ENCODE results near the gene SMARCA4. TPM values are rescaled to one million over a fixed set of nuclear protein-coding genes. Genes with fewer than 3 reads are reported as not detected.
A peak's percentile ranks its signal among the peaks of the same experiment; 100 is the strongest.
"Not testable (repeated sequence)": the region's sequence is repeated elsewhere in the genome, so short reads cannot be mapped to it uniquely, and the experiment has no call there.

The SMARCA4 gene
- total RNA-seq, 6 donors from 2014 or later, result 82.8 to 245 (median 108) TPM

- 82 to 98% methylated on average over 3 of the region's 3 CpGs for WGBS, 2 donors
- Histone ChIP-seq H3K4me1 (peaks cover 31 to 57% (median 37%) of the 10 kb centered on the region in 4 donors), H3K27ac (peak overlapping the region in 1 of 4 donors; percentile 97)
Observed at GRCh38 chr19:11098861-11099260, 138.0 kb downstream of the SMARCA4 start.

GRCh38 chr19:11100049-11100448 lies 139.2 kb downstream of the SMARCA4 start:
- TF ChIP-seq POLR2A (IDR thresholded peaks at IDR 0.05) (no peak), EP300 (IDR thresholded peaks at IDR 0.05) (no peak), CTCF (IDR thresholded peaks at IDR 0.05) (no peak), POLR2AphosphoS5 (IDR thresholded peaks at IDR 0.05) (no peak)
- Histone ChIP-seq H3K36me3 (peaks cover 6 to 82% (median 53%) of the 10 kb centered on the region in 4 donors), H3K4me1 (peaks cover 20 to 45% (median 25%) of the 10 kb centered on the region in 4 donors), H3K27me3 (no peaks in the 10 kb centered on the region), H3K9me3 (no peaks in the 10 kb centered on the region), H3K27ac (peak overlapping the region in 2 of 4 donors; percentile 1 to 34), H3K4me3 (no peak overlapping the region)
- ATAC-seq (ENCODE audit: low FRiP score in 2 of 2), result no peak
- no peak for DNase-seq
- WGBS, 2 donors, result 68 to 72% methylated on average over 12 of the region's 12 CpGs

More at GRCh38 chr19:11098861-11099260, 138.0 kb downstream of the SMARCA4 start:
- H3K4me3 ChIP-seq, result no peak overlapping the region
- no peak for TF ChIP-seq POLR2A (IDR thresholded peaks at IDR 0.05)
- no peak for TF ChIP-seq CTCF (IDR thresholded peaks at IDR 0.05)
- no peak for TF ChIP-seq POLR2AphosphoS5 (IDR thresholded peaks at IDR 0.05)
- TF ChIP-seq EP300 (IDR thresholded peaks at IDR 0.05), result no peak
- H3K9me3 ChIP-seq, result no peaks in the 10 kb centered on the region
- DNase-seq, result no peak
- ATAC-seq (ENCODE audit: low FRiP score in 2 of 2), result no peak
- H3K27me3 ChIP-seq, result no peaks in the 10 kb centered on the region
- peaks cover 6 to 79% (median 46%) of the 10 kb centered on the region in 4 donors for H3K36me3 ChIP-seq

GRCh38 chr19:11101057-11101456 lies 140.2 kb downstream of the SMARCA4 start:
- no peak for TF ChIP-seq EP300 (IDR thresholded peaks at IDR 0.05)
- TF ChIP-seq POLR2A (IDR thresholded peaks at IDR 0.05), result no peak
- TF ChIP-seq POLR2AphosphoS5 (IDR thresholded peaks at IDR 0.05), result no peak
- TF ChIP-seq CTCF (IDR thresholded peaks at IDR 0.05), result no peak
- H3K9me3 ChIP-seq, result no peaks in the 10 kb centered on the region
- peaks cover 11 to 35% (median 15%) of the 10 kb centered on the region in 4 donors for H3K4me1 ChIP-seq
- no peak overlapping the region for H3K27ac ChIP-seq
- H3K27me3 ChIP-seq, result no peaks in the 10 kb centered on the region
- 91 to 95% methylated on average over 5 of the region's 5 CpGs for WGBS, 2 donors
- ATAC-seq (ENCODE audit: low FRiP score in 2 of 2) (no peak), DNase-seq (no peak)
- peaks cover 6 to 86% (median 62%) of the 10 kb centered on the region in 4 donors for H3K36me3 ChIP-seq
- H3K4me3 ChIP-seq, result no peak overlapping the region

GRCh38 chr19:11102944-11103343 lies 142.1 kb downstream of the SMARCA4 start:
- Histone ChIP-seq H3K4me3 (no peak overlapping the region), H3K36me3 (peaks cover 23 to 91% (median 73%) of the 10 kb centered on the region in 4 donors), H3K27me3 (no peaks in the 10 kb centered on the region), H3K9me3 (no peaks in the 10 kb centered on the region), H3K27ac (peak overlapping the region in 3 of 4 donors; percentile 0 to 30 (median 23)), H3K4me1 (peaks cover 0 to 16% (median 1%) of the 10 kb centered on the region in 4 donors)
- WGBS, 2 donors, result 85 to 94% methylated on average over 11 to 16 of the region's 16 CpGs
- no peak for ATAC-seq (ENCODE audit: low FRiP score in 2 of 2)
- no peak for TF ChIP-seq POLR2A (IDR thresholded peaks at IDR 0.05)
- peak in 1 of 2 donors; percentile 24 for TF ChIP-seq POLR2AphosphoS5 (IDR thresholded peaks at IDR 0.05)
- DNase-seq, result no peak

- ATAC-seq (ENCODE audit: low FRiP score in 2 of 2); H3K9me3 ChIP-seq; DNase-seq; H3K4me3 ChIP-seq; H3K27me3 ChIP-seq: not testable (repeated sequence)
- 88 to 91% methylated on average over 10 of the region's 10 CpGs for WGBS, 2 donors
- Histone ChIP-seq H3K4me1 (peaks cover 0 to 15% (median 0%) of the 10 kb centered on the region in 4 donors), H3K36me3 (peaks cover 29 to 91% (median 79%) of the 10 kb centered on the region in 4 donors), H3K27ac (peak overlapping the region in 2 of 4 donors; percentile 0 to 23)
Observed at GRCh38 chr19:11103667-11104066, 142.8 kb downstream of the SMARCA4 start.
